Smooth muscle cell (in vitro differentiated cells): ENCODE results near the gene OPN3. TPM values are rescaled to one million over a fixed set of nuclear protein-coding genes. Genes with fewer than 3 reads are reported as not detected.

Source experiments
- DNase-seq: peaks from one replicate; lab custom pipeline; 2025; ENCODE audit not compliant: unreplicated experiment; lab: John Stamatoyannopoulos, UW
- H2AFZ ChIP-seq: fragments of 200-600 bp; sonication (generic); 2 replicates; pipeline ENCODE4 v1.6.0; 2016; ENCODE audit warnings: antibody characterized with exemption, low read depth, mild to moderate bottlenecking
- H3F3A ChIP-seq: fragments of 200-600 bp; sonication (generic); 2 replicates; pipeline ENCODE4 v1.6.0; 2017; ENCODE audit warnings: antibody characterized with exemption, low read depth
- H3K27ac ChIP-seq: fragments of 200-600 bp; sonication (generic); 2 replicates; pipeline ENCODE4 v1.5.1; 2016; ENCODE audit warnings: low read depth, mild to moderate bottlenecking
- H3K27me3 ChIP-seq: fragments of 200-600 bp; sonication (generic); 2 replicates; pipeline ENCODE4 v1.6.1; 2016; ENCODE audit warnings: low read depth, mild to moderate bottlenecking
- H3K36me3 ChIP-seq: fragments of 200-600 bp; sonication (generic); 2 replicates; pipeline ENCODE4 v1.5.1; 2016; ENCODE audit warnings: low read depth
- H3K4me1 ChIP-seq: fragments of 200-600 bp; sonication (generic); 2 replicates; pipeline ENCODE4 v1.5.1; 2016; ENCODE audit warnings: low read depth
- H3K4me2 ChIP-seq: fragments of 200-600 bp; sonication (generic); 2 replicates; pipeline ENCODE4 v1.6.0; 2016; ENCODE audit warnings: mild to moderate bottlenecking
- H3K4me3 ChIP-seq: fragments of 200-600 bp; sonication (generic); 2 replicates; pipeline ENCODE4 v1.5.1; 2016; ENCODE audit warnings: mild to moderate bottlenecking
- H3K79me2 ChIP-seq: fragments of 200-600 bp; sonication (generic); 2 replicates; pipeline ENCODE4 v1.6.0; 2016; ENCODE audit warnings: low read depth, mild to moderate bottlenecking
- H3K9ac ChIP-seq: fragments of 200-600 bp; sonication (generic); 2 replicates; pipeline ENCODE4 v1.6.0; 2016; ENCODE audit warnings: low read depth
- H3K9me3 ChIP-seq: fragments of 200-600 bp; sonication (generic); replicated peaks from 2 replicates; pipeline ENCODE4 v1.5.1; 2016; ENCODE audit warnings: low read depth
- H4K20me1 ChIP-seq: fragments of 200-600 bp; sonication (generic); 2 replicates; pipeline ENCODE4 v1.6.0; 2016; ENCODE audit warnings: low read depth
- CTCF ChIP-seq: fragments of 200-600 bp; sonication (generic); IDR thresholded peaks from 2 replicates; pipeline ENCODE4 v1.5.1; 2017; ENCODE audit warnings: borderline replicate concordance, mild to moderate bottlenecking, antibody characterized with exemption; ENCODE audit not compliant: insufficient read depth, poor library complexity, severe bottlenecking
- WGBS: methylation state at CpG from one replicate; pipeline ENCODE4 v1.1.7; 2016; ENCODE audit warnings: low lambda C conversion rate; 5-methylcytosine and 5-hydroxymethylcytosine counted together
- polyA plus RNA-seq: library from polyadenylated mRNA; unstranded; fragments of >200 nt; fragmentation: Nextera tagmentation; extraction: Ambion mirVana; gene quantifications from 2 replicates; pipeline ENCODE4 v1.2.1, GENCODE V29; 2016
- total RNA-seq: library from RNA; depleted of rRNA; stranded (reverse); fragments of >200 nt; gene quantifications from 2 replicates; pipeline ENCODE4 v1.2.3, GENCODE V29; 2014

The OPN3 gene
- total and polyA plus RNA-seq, 2 experiments from 2014 or later = 24.8 to 33.0 TPM

GRCh38 chr1:241644259-241644658 is 4.1 kb upstream of the OPN3 start:
- no peak overlapping the region for H2AFZ ChIP-seq
- no peaks in the 10 kb centered on the region for H3K27me3 ChIP-seq
- H3F3A ChIP-seq = peaks cover 6% of the 10 kb centered on the region
- H3K9me3 ChIP-seq = no peaks in the 10 kb centered on the region
- H3K79me2 ChIP-seq = peaks cover 2% of the 10 kb centered on the region
- no peak overlapping the region for H3K4me3 ChIP-seq
- 98% methylated on average over 2 of the region's 2 CpGs for WGBS
- TF ChIP-seq CTCF = no peak
- H3K27ac ChIP-seq = no peak overlapping the region
- no peak overlapping the region for H3K9ac ChIP-seq
- no peaks in the 10 kb centered on the region for H3K4me1 ChIP-seq
- no peaks in the 10 kb centered on the region for H4K20me1 ChIP-seq
- DNase-seq = no peak
- H3K4me2 ChIP-seq = no peak overlapping the region
- no peaks in the 10 kb centered on the region for H3K36me3 ChIP-seq

GRCh38 chr1:241642593-241642944 is 2.4 kb upstream of the OPN3 start:
- 100% methylated on average over 1 of the region's 1 CpG for WGBS
- peaks cover 14% of the 10 kb centered on the region for H3K4me1 ChIP-seq
- H3F3A ChIP-seq = peaks cover 6% of the 10 kb centered on the region
- H3K4me2 ChIP-seq = no peak overlapping the region
- H3K27ac ChIP-seq = no peak overlapping the region
- no peak overlapping the region for H2AFZ ChIP-seq
- TF ChIP-seq CTCF = no peak
- H4K20me1 ChIP-seq = peaks cover 7% of the 10 kb centered on the region
- H3K4me3 ChIP-seq = no peak overlapping the region
- no peak for DNase-seq
- no peaks in the 10 kb centered on the region for H3K36me3 ChIP-seq
- no peak overlapping the region for H3K9ac ChIP-seq
- H3K79me2 ChIP-seq = peaks cover 19% of the 10 kb centered on the region
- no peaks in the 10 kb centered on the region for H3K27me3 ChIP-seq
- H3K9me3 ChIP-seq = no peaks in the 10 kb centered on the region

- WGBS = 58% methylated on average over 12 of the region's 12 CpGs
- H3K4me2 ChIP-seq = no peak overlapping the region
Measured at GRCh38 chr1:241641773-241642592, 1.8 kb upstream of the OPN3 start.

More at GRCh38 chr1:241641773-241642592, 1.8 kb upstream of the OPN3 start:
- Histone ChIP-seq H3K4me3 (no peak overlapping the region), H3K36me3 (no peaks in the 10 kb centered on the region), H3F3A (peaks cover 6% of the 10 kb centered on the region), H2AFZ (no peak overlapping the region), H3K9me3 (no peaks in the 10 kb centered on the region), H3K79me2 (peaks cover 24% of the 10 kb centered on the region), H3K4me1 (peaks cover 20% of the 10 kb centered on the region), H3K27ac (peak overlapping the region; percentile 39), H3K9ac (no peak overlapping the region), H3K27me3 (no peaks in the 10 kb centered on the region), H4K20me1 (peaks cover 13% of the 10 kb centered on the region)
- TF ChIP-seq CTCF = no peak
- DNase-seq = no peak
